ENCODE measurements around the gene DUSP16.
"Not testable (repeated sequence)": the region's sequence is repeated elsewhere in the genome, so short reads cannot be mapped to it uniquely, and the experiment has no call there.

DUSP16 gene

GRCh38 chr12:12582895-12583303, 20.2 kb upstream of the DUSP16 start:
- no peak overlapping the region for H3K4me3 ChIP-seq (replicated peaks in 1 of 2; ENCODE audit: low read depth in 2 of 2, low read length in 2 of 2)
- DNase-seq (ENCODE audit: low read depth in 2 of 2): peak; percentile 28 to 72
- TF ChIP-seq CTCF (IDR thresholded peaks at IDR 0.05; ENCODE audit: low read depth, low read length): no peak

GRCh38 chr12:12582193-12582881, 19.7 kb upstream of the DUSP16 start:
- no peak overlapping the region for H3K4me3 ChIP-seq (replicated peaks in 1 of 2; ENCODE audit: low read depth in 2 of 2, low read length in 2 of 2)
- no peak for TF ChIP-seq CTCF (IDR thresholded peaks at IDR 0.05; ENCODE audit: low read depth, low read length)
- DNase-seq (ENCODE audit: low read depth in 2 of 2): no peak

- DNase-seq (ENCODE audit: low read depth in 2 of 2); H3K4me3 ChIP-seq (replicated peaks in 1 of 2; ENCODE audit: low read depth in 2 of 2, low read length in 2 of 2): not testable (repeated sequence)
These were observed 18.1 kb upstream of the DUSP16 start for GRCh38 chr12:12580716-12581115.

- no peak for TF ChIP-seq CTCF (IDR thresholded peaks at IDR 0.05; ENCODE audit: low read depth, low read length)
- no peak for DNase-seq (ENCODE audit: low read depth in 2 of 2)
- no peak overlapping the region for H3K4me3 ChIP-seq (replicated peaks in 1 of 2; ENCODE audit: low read depth in 2 of 2, low read length in 2 of 2)
These were observed 15.1 kb upstream of the DUSP16 start for GRCh38 chr12:12577786-12578185.

- no peak overlapping the region for H3K4me3 ChIP-seq (replicated peaks in 1 of 2; ENCODE audit: low read depth in 2 of 2, low read length in 2 of 2)
- no peak for TF ChIP-seq CTCF (IDR thresholded peaks at IDR 0.05; ENCODE audit: low read depth, low read length)
- DNase-seq (ENCODE audit: low read depth in 2 of 2): no peak
These were observed 10.0 kb upstream of the DUSP16 start for GRCh38 chr12:12572659-12573058.

- not testable (repeated sequence) for DNase-seq (ENCODE audit: low read depth in 2 of 2); H3K4me3 ChIP-seq (replicated peaks in 1 of 2; ENCODE audit: low read depth in 2 of 2, low read length in 2 of 2)
These were observed 3.3 kb upstream of the DUSP16 start for GRCh38 chr12:12565971-12566370.

- TF ChIP-seq CTCF (IDR thresholded peaks at IDR 0.05; ENCODE audit: low read depth, low read length): no peak
- H3K4me3 ChIP-seq (replicated peaks in 1 of 2; ENCODE audit: low read depth in 2 of 2, low read length in 2 of 2): no peak overlapping the region
- DNase-seq (ENCODE audit: low read depth in 2 of 2): no peak
These were observed 2.2 kb upstream of the DUSP16 start for GRCh38 chr12:12564911-12565310.

- TF ChIP-seq CTCF (IDR thresholded peaks at IDR 0.05; ENCODE audit: low read depth, low read length): no peak
- DNase-seq (ENCODE audit: low read depth in 2 of 2): peak; percentile 8 to 41
- H3K4me3 ChIP-seq (replicated peaks in 1 of 2; ENCODE audit: low read depth in 2 of 2, low read length in 2 of 2): peak overlapping the region in 1 of 2 donors; percentile 75
These were observed 746 bp upstream of the DUSP16 start for GRCh38 chr12:12563290-12563928.
